Measurements from ENCODE around the gene FBP1. TPM values are rescaled to one million over a fixed set of nuclear protein-coding genes. Genes with fewer than 3 reads are reported as not detected.
"Not testable (repeated sequence)": the region's sequence is repeated elsewhere in the genome, so short reads cannot be mapped to it uniquely, and the experiment has no call there.

FBP1 gene
- total RNA-seq, 1 donor from 2014 or later = 1.6 TPM

- H3K4me3 ChIP-seq (ENCODE audit: low read depth, low read length) = no peak overlapping the region
- TF ChIP-seq CTCF (conservative IDR thresholded peaks at IDR 0.05; ENCODE audit: low read depth, low read length) = no peak
- DNase-seq (ENCODE audit: low read depth) = no peak
Measured at GRCh38 chr9:94568250-94568889, 70.9 kb downstream of the FBP1 start.

- DNase-seq (ENCODE audit: low read depth) = no peak
- H3K4me3 ChIP-seq (ENCODE audit: low read depth, low read length) = no peak overlapping the region
- no peak for TF ChIP-seq CTCF (conservative IDR thresholded peaks at IDR 0.05; ENCODE audit: low read depth, low read length)
Measured at GRCh38 chr9:94567271-94567670, 72.0 kb downstream of the FBP1 start.

- TF ChIP-seq CTCF (conservative IDR thresholded peaks at IDR 0.05; ENCODE audit: low read depth, low read length) = no peak
- DNase-seq (ENCODE audit: low read depth) = no peak
- no peak overlapping the region for H3K4me3 ChIP-seq (ENCODE audit: low read depth, low read length)
Measured at GRCh38 chr9:94566550-94566949, 72.8 kb downstream of the FBP1 start.

- H3K4me3 ChIP-seq (ENCODE audit: low read depth, low read length); DNase-seq (ENCODE audit: low read depth): not testable (repeated sequence)
Measured at GRCh38 chr9:94564279-94564678, 75.0 kb downstream of the FBP1 start.

GRCh38 chr9:94563548-94563947 lies 75.8 kb downstream of the FBP1 start:
- no peak for TF ChIP-seq CTCF (conservative IDR thresholded peaks at IDR 0.05; ENCODE audit: low read depth, low read length)
- H3K4me3 ChIP-seq (ENCODE audit: low read depth, low read length) = no peak overlapping the region
- DNase-seq (ENCODE audit: low read depth) = no peak

GRCh38 chr9:94560237-94560636 lies 79.1 kb downstream of the FBP1 start:
- no peak for DNase-seq (ENCODE audit: low read depth)
- TF ChIP-seq CTCF (conservative IDR thresholded peaks at IDR 0.05; ENCODE audit: low read depth, low read length) = no peak
- no peak overlapping the region for H3K4me3 ChIP-seq (ENCODE audit: low read depth, low read length)

- DNase-seq (ENCODE audit: low read depth) = no peak
- no peak overlapping the region for H3K4me3 ChIP-seq (ENCODE audit: low read depth, low read length)
- TF ChIP-seq CTCF (conservative IDR thresholded peaks at IDR 0.05; ENCODE audit: low read depth, low read length) = no peak
Measured at GRCh38 chr9:94557376-94557775, 81.9 kb downstream of the FBP1 start.

Measured in epithelial cell of proximal tubule (primary cell).